Ishikawa (cell line): ENCODE data around the gene ZNF285.

Experiments
- CREB1 ChIP-seq: IDR thresholded peaks from 2 replicates; pipeline ENCODE4 v1.6.1; 2012; ENCODE audit warnings: low read depth
- EP300 ChIP-seq: IDR thresholded peaks from 2 replicates; pipeline ENCODE4 v1.6.1; 2012; ENCODE audit warnings: borderline replicate concordance
- RAD21 ChIP-seq: IDR thresholded peaks from 2 replicates; pipeline ENCODE4 v1.6.1; 2012; ENCODE audit warnings: low read depth
- TAF1 ChIP-seq: IDR thresholded peaks from 2 replicates; pipeline ENCODE4 v1.6.1; 2012; ENCODE audit warnings: low read depth, mild to moderate bottlenecking
- TCF12 ChIP-seq: IDR thresholded peaks from 2 replicates; pipeline ENCODE4 v1.6.1; 2012; ENCODE audit warnings: low read depth
- YY1 ChIP-seq: IDR thresholded peaks from 2 replicates; pipeline ENCODE4 v1.6.1; 2012; ENCODE audit warnings: low read depth
- TF ChIP-seq, protein P1 (sequence below): IDR thresholded peaks from 2 replicates; pipeline ENCODE4 v1.6.1; 2012
- TF ChIP-seq, protein P2 (sequence below): IDR thresholded peaks from 2 replicates; pipeline ENCODE4 v1.6.1; 2012; ENCODE audit warnings: low read depth, mild to moderate bottlenecking

DNA sequence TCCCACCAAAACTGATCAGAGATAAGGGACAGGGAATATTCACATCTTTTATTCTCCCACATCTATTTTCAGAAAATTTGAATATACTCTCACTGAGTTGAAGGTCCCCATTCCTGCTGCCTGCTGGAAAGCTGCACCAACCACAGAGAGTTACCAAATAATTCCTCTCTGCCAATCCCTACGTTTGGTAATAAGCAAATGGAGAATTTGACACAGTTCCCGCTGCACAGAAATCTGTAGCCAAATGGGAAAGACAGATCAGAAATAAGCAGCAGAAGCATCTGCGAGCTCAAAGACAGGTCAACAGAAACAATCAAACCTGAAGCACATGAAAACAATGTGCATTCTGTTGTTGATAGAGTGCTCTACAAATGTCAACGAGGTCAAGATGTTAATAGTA lies 54.9 kb downstream of the ZNF285 start:
- TF ChIP-seq TAF1, result no peak
- TF ChIP-seq CREB1, result no peak
- TF ChIP-seq, protein P1, sequence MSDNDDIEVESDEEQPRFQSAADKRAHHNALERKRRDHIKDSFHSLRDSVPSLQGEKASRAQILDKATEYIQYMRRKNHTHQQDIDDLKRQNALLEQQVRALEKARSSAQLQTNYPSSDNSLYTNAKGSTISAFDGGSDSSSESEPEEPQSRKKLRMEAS, result no peak
- TF ChIP-seq TCF12, result no peak
- TF ChIP-seq YY1, result no peak
- TF ChIP-seq, protein P2, sequence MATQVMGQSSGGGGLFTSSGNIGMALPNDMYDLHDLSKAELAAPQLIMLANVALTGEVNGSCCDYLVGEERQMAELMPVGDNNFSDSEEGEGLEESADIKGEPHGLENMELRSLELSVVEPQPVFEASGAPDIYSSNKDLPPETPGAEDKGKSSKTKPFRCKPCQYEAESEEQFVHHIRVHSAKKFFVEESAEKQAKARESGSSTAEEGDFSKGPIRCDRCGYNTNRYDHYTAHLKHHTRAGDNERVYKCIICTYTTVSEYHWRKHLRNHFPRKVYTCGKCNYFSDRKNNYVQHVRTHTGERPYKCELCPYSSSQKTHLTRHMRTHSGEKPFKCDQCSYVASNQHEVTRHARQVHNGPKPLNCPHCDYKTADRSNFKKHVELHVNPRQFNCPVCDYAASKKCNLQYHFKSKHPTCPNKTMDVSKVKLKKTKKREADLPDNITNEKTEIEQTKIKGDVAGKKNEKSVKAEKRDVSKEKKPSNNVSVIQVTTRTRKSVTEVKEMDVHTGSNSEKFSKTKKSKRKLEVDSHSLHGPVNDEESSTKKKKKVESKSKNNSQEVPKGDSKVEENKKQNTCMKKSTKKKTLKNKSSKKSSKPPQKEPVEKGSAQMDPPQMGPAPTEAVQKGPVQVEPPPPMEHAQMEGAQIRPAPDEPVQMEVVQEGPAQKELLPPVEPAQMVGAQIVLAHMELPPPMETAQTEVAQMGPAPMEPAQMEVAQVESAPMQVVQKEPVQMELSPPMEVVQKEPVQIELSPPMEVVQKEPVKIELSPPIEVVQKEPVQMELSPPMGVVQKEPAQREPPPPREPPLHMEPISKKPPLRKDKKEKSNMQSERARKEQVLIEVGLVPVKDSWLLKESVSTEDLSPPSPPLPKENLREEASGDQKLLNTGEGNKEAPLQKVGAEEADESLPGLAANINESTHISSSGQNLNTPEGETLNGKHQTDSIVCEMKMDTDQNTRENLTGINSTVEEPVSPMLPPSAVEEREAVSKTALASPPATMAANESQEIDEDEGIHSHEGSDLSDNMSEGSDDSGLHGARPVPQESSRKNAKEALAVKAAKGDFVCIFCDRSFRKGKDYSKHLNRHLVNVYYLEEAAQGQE, result no peak
- TF ChIP-seq RAD21, result no peak
- TF ChIP-seq EP300, result no peak
